Activated T-cell treated with anti-CD3 and anti-CD28 coated beads, Interleukin-2, amount 50 U/mL, for 48 hours (primary cell): ENCODE measurements around the gene BCL2L12.
A peak's percentile ranks its signal among the peaks of the same experiment; 100 is the strongest.

ENCODE experiments used
- DNase-seq, 2 experiments: peaks; one replicate each; pipeline ENCODE4 v3.0.0-alpha.2; 2020

Gene BCL2L12

GRCh38 chr19:49685845-49686332 lies 20.2 kb downstream of the BCL2L12 start:
- no peak for DNase-seq

GRCh38 chr19:49686503-49687088 lies 20.9 kb downstream of the BCL2L12 start:
- no peak for DNase-seq

- DNase-seq = no peak
These were observed 21.4 kb downstream of the BCL2L12 start for GRCh38 chr19:49687150-49687549.

GRCh38 chr19:49687566-49688316 lies 22.0 kb downstream of the BCL2L12 start:
- DNase-seq = no peak

DNA sequence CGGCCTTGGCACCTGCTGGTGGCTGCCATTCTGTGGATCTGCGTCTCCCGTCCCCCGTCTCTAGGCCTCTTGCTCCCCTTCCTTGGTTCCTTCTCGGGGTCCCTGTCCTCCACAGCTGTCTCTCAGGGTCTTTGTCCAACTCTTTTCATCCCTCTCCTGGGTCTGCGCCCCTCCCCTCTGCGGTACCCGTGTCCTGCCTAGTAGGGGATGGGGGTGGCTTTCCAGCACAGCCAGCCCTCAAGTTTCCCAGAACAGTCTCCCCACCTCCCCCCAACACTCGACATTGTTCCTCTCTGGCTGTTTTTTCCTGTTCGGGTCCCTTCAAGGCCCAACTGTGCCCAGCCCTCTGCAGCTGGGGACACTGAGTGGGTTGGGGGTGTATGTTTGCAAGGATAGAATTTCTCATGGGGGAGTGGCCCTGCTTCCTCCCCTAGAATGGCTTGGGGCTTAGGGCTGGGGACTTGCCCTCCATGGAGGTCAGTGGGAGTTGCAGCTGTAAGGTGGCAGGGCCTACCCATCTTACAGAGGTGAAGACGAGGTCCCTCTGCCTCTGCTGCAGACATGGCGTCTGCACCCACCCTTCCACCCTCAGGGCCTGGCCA lies 22.9 kb downstream of the BCL2L12 start:
- DNase-seq = peak in 1 of 2 experiments; percentile 36

GRCh38 chr19:49689133-49690078 lies 23.7 kb downstream of the BCL2L12 start, which contains the start of gene ADM5:
Gene ADM5 (plus strand): TSS chr19:49689594. CDS start chr19:49689838, 244 bp downstream.
- peak; percentile 63 to 70 for DNase-seq

- DNase-seq = peak in 1 of 2 experiments; percentile 37
These were observed 24.4 kb downstream of the BCL2L12 start for GRCh38 chr19:49690079-49690655.

- peak; percentile 78 to 80 for DNase-seq
These were observed 25.0 kb downstream of the BCL2L12 start, which contains the start of gene CPT1C for GRCh38 chr19:49690656-49691242. Gene CPT1C (plus strand): TSS chr19:49691116. CDS start chr19:49692253, 1,137 bp downstream.

GRCh38 chr19:49691243-49692146 lies 25.8 kb downstream of the BCL2L12 start:
- DNase-seq = peak; percentile 69 to 70

GRCh38 chr19:49692147-49692506 lies 26.4 kb downstream of the BCL2L12 start:
- no peak for DNase-seq

- DNase-seq = no peak
These were observed 30.4 kb downstream of the BCL2L12 start for GRCh38 chr19:49696115-49696514.

DNA sequence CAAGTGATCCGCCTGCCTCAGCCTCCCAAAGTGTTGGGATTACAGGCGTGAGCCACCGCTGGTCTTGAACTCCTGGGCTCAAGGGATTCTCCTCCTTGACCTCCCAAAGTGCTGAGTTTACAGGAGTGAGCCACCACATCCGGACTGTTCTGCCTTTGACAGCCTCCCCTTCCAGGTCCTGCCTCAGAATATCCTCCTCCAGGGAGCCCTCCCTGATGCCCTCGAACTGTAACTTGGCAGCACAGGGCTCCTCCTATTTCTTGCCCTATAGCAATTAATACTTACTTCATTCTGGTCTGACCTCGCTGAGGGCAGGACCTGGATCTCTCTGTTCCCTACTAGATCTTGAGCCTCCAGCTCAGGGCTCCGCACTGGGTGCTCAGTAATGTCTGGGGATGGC lies 31.1 kb downstream of the BCL2L12 start:
- DNase-seq = no peak

GRCh38 chr19:49699364-49699763 lies 33.6 kb downstream of the BCL2L12 start:
- no peak for DNase-seq

GRCh38 chr19:49700563-49700962 lies 34.8 kb downstream of the BCL2L12 start:
- DNase-seq = no peak

DNA sequence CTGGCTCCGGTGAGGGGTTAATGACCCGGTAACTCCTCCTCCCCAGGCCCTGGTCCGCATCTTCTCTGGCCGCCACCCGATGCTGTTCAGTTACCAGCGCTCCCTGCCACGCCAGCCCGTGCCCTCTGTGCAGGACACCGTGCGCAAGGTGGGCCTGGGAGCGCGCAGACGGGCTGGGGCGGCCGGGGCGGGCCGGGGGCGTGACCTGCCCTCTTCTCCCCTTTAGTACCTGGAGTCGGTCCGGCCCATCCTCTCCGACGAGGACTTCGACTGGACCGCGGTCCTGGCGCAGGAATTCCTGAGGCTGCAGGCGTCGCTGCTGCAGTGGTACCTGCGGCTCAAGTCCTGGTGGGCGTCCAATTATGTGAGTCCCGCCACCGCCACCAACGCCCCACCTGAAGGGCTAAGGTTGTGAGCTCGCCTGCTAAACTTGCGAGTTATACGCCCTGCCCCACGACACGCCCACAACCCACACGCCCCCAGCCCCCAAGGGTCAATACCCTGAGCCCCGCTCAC lies 35.6 kb downstream of the BCL2L12 start:
- no peak for DNase-seq

GRCh38 chr19:49704888-49705642 lies 39.3 kb downstream of the BCL2L12 start:
- DNase-seq = no peak

DNA sequence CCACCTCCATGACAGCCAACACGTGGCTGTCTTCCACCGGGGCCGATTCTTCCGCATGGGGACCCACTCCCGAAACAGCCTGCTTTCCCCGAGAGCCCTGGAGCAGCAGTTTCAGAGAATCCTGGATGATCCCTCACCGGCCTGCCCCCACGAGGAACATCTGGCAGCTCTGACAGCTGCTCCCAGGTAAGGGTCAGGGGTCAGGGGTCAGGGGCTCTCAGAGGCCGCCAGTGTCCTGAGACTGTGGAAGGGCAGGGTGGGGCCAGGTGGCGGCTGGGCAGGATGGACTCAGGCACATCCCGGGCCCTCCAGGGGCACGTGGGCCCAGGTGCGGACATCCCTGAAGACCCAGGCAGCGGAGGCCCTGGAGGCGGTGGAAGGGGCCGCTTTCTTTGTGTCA lies 40.2 kb downstream of the BCL2L12 start:
- DNase-seq = no peak

GRCh38 chr19:49710372-49710951 lies 44.7 kb downstream of the BCL2L12 start:
- DNase-seq = no peak

GRCh38 chr19:49712397-49712859 lies 46.7 kb downstream of the BCL2L12 start:
- no peak for DNase-seq
